ENCODE results near the gene LGI2.

DNA sequence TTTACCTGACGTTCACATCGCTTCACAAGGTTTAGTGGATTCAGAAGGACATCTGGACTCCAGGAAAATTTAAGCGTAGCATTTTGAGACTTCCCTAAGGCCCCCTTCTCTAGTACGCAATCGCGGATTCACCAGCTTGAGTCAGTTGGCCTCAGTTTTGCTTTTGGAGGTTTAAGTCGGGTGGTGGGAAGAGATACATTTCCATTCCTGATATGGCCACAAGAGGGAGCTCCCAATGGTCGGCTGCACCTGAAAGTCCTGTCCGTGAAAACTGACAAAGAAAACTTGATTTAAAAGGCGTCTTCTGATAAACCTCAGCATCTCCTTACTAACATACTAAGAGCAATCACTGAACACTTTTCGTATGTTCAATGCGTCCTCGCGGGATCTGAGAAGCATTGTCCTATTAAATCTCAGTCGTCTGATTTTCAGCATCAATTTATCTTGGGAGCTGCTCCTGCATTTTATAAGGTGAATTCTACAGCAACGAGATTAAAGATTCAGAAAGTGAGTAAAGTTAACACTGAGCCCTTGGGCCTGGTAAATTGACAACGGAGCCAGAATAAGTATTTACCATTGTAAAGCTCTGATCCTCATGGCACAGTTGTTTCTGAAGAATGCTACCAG lies 50.6 kb downstream of the LGI2 start:
- TF ChIP-seq, protein P1, sequence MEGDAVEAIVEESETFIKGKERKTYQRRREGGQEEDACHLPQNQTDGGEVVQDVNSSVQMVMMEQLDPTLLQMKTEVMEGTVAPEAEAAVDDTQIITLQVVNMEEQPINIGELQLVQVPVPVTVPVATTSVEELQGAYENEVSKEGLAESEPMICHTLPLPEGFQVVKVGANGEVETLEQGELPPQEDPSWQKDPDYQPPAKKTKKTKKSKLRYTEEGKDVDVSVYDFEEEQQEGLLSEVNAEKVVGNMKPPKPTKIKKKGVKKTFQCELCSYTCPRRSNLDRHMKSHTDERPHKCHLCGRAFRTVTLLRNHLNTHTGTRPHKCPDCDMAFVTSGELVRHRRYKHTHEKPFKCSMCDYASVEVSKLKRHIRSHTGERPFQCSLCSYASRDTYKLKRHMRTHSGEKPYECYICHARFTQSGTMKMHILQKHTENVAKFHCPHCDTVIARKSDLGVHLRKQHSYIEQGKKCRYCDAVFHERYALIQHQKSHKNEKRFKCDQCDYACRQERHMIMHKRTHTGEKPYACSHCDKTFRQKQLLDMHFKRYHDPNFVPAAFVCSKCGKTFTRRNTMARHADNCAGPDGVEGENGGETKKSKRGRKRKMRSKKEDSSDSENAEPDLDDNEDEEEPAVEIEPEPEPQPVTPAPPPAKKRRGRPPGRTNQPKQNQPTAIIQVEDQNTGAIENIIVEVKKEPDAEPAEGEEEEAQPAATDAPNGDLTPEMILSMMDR (conservative IDR thresholded peaks at IDR 0.05; ENCODE audit: low read depth, low read length), result peak; percentile 92
- TF ChIP-seq EZH2 (IDR thresholded peaks at IDR 0.05; ENCODE audit: borderline replicate concordance, low read depth, low read length, poor library complexity, severe bottlenecking), result no peak

Data from A673 (cell line).